HUDEP-2 (cell line): ENCODE results near the gene BBX.
A peak's percentile ranks its signal among the peaks of the same experiment; 100 is the strongest.

ENCODE experiments used
- DNase-seq, 76 experiments: peaks; one replicate each; lab custom pipeline; 2025; ENCODE audit not compliant: unreplicated experiment in 76 of 76; lab: John Stamatoyannopoulos, UW

Gene BBX

GRCh38 chr3:107522510-107523288, at the start of gene BBX:
TSS of gene BBX (plus strand) at chr3:107522962. CDS start at chr3:107710461, 187,499 bp downstream.
- peak; percentile 53 to 96 (median 86) for DNase-seq

DNA sequence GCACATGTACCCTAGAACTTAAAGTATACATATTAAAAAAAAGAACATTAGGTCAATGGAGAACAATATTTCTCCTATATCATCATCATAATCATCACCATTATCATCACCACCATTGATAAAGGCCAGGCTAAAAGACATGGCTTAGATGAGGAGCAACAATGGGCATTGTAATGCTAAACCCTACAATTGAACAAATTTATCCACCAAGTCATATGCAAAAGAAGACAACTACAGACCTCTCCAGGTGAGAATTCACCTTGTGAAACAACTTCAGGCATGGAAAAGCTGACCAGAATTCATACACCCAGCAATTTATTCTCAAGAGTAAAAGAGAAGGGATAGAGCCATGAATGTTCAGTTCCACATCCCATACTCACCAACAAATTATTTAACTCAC, 46.3 kb upstream of the BBX start:
- no peak for DNase-seq

GRCh38 chr3:107487490-107487889, 35.3 kb upstream of the BBX start:
- DNase-seq, result no peak

DNA sequence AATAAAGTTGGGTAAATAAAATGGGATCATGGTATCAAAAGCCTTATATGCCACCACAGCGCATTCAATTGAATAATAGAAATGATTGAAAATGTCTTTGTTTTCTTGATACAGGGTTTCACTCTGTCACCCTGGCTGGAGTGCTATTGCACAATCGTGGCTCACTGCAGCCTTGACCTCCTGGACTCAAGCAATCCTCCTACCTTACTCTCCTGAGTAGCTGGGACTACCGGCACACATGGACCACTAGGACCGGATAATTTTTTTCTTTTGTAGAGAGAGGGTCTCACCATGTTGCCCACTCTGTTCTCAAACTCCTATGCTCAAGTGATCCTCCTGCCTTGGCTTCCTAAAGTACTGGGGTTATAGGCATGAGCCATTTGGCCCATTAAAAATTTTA, 33.8 kb upstream of the BBX start:
- no peak for DNase-seq

- DNase-seq, result no peak
Measured at GRCh38 chr3:107493134-107493533, 29.6 kb upstream of the BBX start.

GRCh38 chr3:107496855-107497254, 25.9 kb upstream of the BBX start:
- DNase-seq, result no peak

DNA sequence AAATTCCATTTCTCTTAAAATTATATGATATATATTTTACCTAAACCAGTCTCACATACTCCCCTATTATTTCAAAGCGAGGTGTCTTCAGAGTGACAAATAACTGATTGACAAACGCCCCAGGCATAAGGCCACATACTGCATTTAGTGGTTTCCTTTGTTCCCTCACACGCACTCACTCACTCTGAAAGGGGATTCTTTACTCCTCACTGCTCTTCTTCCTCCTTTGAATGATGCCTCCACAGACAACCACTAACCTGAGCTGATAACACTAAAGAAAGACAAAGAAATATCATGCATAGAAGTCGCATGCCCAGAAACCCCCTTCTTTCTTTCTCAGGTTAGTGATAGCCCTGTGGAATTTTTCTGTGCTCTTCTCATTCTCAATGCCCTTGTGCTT, 24.1 kb upstream of the BBX start:
- DNase-seq, result no peak

- DNase-seq, result no peak
Measured at GRCh38 chr3:107506458-107506857, 16.3 kb upstream of the BBX start.

DNA sequence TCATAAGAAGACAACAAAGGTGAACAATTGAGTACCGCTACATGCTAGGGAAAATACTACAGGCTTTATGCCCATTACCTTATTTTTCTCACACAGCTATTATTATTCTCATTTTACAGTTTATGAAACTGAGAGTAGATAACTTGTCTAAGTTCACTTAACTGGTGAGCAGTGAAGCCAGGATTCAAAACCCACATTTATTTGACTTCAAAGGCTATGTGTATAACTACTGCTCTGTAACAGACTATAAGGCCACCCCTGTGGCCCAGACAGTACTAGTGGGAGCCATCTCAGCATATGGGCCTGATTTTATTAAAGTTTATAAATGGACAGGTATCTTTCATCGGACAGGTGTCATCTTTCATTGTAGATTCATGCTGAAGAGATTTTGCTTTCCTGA, 14.4 kb upstream of the BBX start:
- no peak for DNase-seq

DNA sequence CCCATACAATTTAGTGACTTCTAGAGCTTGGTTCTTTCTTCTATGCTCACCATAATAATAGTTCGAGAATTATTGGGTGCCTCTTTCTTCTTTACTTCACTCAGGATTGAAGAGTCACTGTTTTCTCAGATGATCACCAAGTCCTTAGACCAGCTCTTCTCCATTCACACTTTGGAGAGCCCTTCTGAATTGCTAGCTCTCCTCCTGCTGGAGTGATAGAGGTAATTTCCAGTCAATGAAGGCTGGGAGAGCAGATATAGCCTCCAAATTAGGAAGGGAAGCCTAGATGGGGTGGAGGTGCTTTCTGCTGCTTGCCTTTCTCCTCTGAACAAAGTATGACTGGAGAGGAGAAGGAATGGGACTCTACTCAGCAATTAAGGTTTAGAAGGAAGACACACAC, 10.7 kb upstream of the BBX start:
- DNase-seq, result no peak

DNA sequence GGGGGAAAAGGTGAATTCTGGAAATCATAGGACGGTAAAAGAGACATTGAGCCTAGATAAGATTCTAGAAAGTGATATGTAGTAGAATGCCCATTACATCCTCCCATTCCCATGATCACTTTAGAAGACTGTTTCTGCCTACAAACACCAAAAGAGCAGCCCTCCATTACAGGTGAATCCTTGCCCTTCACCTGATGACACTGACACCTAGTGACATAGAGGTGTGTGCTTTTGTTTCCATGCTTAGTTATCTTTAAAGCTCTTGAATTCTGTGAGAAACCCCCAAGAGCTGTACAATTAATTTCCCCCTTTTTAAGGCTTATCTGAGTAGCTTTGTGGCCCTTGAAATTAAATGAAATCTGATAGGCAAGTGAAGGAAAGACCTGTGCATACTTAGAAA, 8.3 kb upstream of the BBX start:
- DNase-seq, result no peak

DNA sequence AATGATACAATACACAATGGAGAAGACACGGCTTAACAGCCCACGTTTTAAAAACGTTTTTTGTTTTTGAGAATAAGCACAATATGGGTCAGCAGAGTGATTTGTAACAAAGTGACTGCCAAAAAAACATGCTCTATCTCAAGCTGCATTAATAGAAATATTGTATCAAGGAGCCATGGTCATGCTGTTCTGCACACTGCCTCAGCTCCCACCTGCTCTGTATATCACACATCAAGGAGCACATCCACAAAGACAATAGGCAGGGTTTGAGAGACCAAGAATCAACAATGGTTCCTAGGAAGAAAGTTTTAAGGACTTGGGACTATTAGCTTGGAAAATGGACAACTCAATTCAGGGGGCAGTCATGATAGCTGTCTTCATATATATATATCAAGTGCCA, 6.3 kb upstream of the BBX start:
- DNase-seq, result no peak

DNA sequence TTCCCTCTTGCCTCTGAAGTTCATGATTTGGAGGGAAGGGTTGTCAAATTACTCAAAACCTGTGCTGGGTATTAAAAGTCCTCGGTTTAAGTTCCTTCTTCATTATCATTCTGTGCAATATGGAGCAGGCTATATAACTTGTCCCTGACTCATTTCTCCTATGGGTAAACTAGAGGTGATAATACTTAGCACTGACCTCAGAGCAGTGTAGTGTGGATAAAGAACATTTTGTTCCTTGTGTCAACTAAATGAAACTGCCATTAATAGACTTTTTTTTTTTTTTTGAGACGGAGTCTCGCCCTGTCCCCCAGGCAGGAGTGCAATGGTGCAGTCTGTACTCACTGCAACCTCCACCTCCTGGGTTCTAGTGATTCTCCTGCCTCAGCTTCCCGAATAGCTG, 2.2 kb upstream of the BBX start:
- no peak for DNase-seq

GRCh38 chr3:107521469-107522059, 1.2 kb upstream of the BBX start:
- DNase-seq, result no peak

- peak in 17 of 76 experiments; percentile 11 to 65 (median 40) for DNase-seq
Measured at GRCh38 chr3:107523289-107523538, 452 bp downstream of the BBX start.

DNA sequence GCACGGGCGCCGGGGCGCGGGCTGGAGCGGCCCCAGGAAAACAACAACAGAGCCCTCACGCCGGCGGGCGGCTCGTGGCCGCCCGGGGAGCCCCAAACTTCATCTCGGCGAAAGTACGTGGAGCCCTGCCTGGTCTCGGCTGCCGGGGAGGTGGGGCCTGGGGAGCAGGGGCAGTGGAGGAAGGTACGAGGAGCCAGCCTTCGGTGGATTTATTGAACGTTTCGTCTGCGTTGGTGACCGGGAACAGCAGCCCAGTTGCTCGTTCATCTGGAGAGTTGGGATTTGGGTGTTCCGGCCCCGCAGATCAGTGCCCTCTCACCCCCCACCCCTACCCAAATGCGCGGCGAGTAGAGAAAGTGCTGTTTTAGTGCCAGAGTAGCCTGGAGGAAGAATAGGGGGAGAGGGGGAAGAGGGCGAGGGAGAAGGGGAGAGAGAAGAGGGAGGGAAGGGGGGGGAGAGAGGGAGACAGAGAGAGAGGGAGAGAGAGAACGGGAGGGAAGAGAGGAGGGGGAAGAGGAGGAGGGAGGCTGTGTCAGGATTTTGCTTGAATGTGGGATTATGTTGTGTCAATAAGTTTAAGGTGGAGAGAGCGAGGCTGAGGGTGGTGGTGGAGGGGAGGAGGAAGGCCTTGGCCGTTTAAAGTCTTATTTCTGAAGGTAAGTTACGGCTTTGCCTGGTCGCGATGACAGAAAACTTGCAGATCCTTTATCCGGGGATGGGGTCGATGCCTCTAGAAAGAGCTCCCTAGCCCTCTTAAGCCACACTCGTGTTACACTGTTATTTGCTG, 970 bp downstream of the BBX start:
- DNase-seq, result peak in 37 of 76 experiments; percentile 6 to 64 (median 31)

GRCh38 chr3:107524326-107524840, 1.6 kb downstream of the BBX start:
- peak in 16 of 76 experiments; percentile 4 to 46 (median 26) for DNase-seq

GRCh38 chr3:107524841-107525643, 2.3 kb downstream of the BBX start:
- DNase-seq, result peak in 32 of 76 experiments; percentile 2 to 42 (median 16)

GRCh38 chr3:107525644-107526305, 3.0 kb downstream of the BBX start:
- DNase-seq, result peak in 12 of 76 experiments; percentile 3 to 33 (median 12)

DNA sequence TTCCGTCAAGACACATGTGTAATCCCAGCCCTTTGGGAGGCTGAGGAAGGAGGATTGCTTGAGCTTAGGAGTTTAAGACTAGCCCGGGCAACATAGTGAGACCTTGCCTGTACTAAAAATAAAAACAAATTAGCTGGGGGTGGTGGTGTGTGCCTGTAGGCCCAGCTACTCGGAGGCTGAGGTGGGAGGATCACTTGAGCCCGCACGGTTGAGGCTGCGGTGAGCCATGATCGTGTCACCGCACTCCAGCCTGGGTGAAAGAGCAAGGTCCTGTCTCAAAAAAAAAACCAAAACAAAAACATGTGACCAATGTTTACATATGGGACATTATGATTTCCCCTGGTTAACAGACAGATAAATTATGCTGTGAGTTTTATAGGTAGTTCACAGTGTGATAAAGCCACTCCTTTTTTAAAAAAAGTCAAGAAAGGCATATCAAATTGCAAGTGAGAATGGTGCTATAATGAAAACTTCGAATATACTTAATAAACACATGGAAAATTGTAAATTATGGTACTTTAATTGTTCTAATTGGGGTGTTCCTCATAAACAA, 9.2 kb downstream of the BBX start:
- no peak for DNase-seq
